A549 (cell line): ENCODE measurements around the gene RAPGEF5. TPM values are rescaled to one million over a fixed set of nuclear protein-coding genes. Genes with fewer than 3 reads are reported as not detected.

ENCODE experiments used
- ATAC-seq, 2 experiments: fragments of 200-7000 bp in 1 of 2; fragments of >200 bp in 1 of 2; cut with Nextera tagmentation in 1 of 2; cut with Tn5 transposase in 1 of 2; 3 replicates each; pipeline versions ENCODE4 v1.8.0 to v1.9.1; 2018 to 2020; ENCODE audit warnings: mild to moderate bottlenecking in 1 of 2, moderate library complexity in 1 of 2
- CTCF ChIA-PET: fragments of 300-600 bp; sonication (Branson Sonifier 250); formaldehyde crosslinking; extraction: SDS; loops from one replicate; lab custom pipeline; 2021; ENCODE audit warnings: antibody characterized with exemption, inconsistent platforms; lab: Yijun Ruan, JAX
- POLR2A ChIA-PET: fragments of 350-600 bp; formaldehyde crosslinking; extraction: SDS; loops from one replicate; lab custom pipeline; 2021; ENCODE audit warnings: antibody characterized with exemption, inconsistent platforms; lab: Yijun Ruan, JAX
- DNase-seq, 2 experiments: peaks; one replicate each; pipeline versions ENCODE4 v3.0.0 to v3.0.0-alpha.2; 2011 to 2016; ENCODE audit warnings: low read depth in 1 of 2, low spot score in 1 of 2
- FAIRE-seq: peaks from 2 replicates; lab custom pipeline; 2011; peaks lifted over from hg19 to GRCh38; lab: Jason Lieb, UNC
- H3K27ac ChIP-seq, 2 experiments: fragments of >200 bp; sonication (Bioruptor Twin); formaldehyde crosslinking; 3 replicates each; pipeline ENCODE4 v1.5.1; 2016 to 2017
- H3K4me1 ChIP-seq: fragments of >200 bp; sonication (Bioruptor Twin); formaldehyde crosslinking; 3 replicates; pipeline ENCODE4 v1.6.1; 2016
- H3K4me2 ChIP-seq: fragments of >200 bp; sonication (Bioruptor Twin); formaldehyde crosslinking; 3 replicates; pipeline ENCODE4 v1.6.1; 2016
- H3K4me3 ChIP-seq: fragments of >200 bp; sonication (Bioruptor Twin); formaldehyde crosslinking; 3 replicates; pipeline ENCODE4 v1.5.1; 2016
- H3K9me3 ChIP-seq: fragments of >200 bp; sonication (Bioruptor Twin); formaldehyde crosslinking; 3 replicates; pipeline ENCODE4 v1.6.1; 2016
- CBX8 ChIP-seq: fragments of 200-600 bp; sonication (generic); IDR thresholded peaks from 2 replicates; pipeline ENCODE4 v1.6.1; 2016
- CEBPB ChIP-seq, 2 experiments: fragments of >200 bp in 1 of 2; sonication (Bioruptor Twin) in 1 of 2; formaldehyde crosslinking in 1 of 2; IDR thresholded peaks; 2 replicates each; pipeline ENCODE4 v1.6.1; 2012 to 2016
- CHD2 ChIP-seq: fragments of 150-350 bp; IDR thresholded peaks from 2 replicates; pipeline ENCODE4 v1.6.1; 2014; ENCODE audit warnings: low read length; ENCODE audit not compliant: partially characterized antibody
- CHD4 ChIP-seq: fragments of 200-600 bp; sonication (generic); IDR thresholded peaks from 2 replicates; pipeline ENCODE4 v1.6.1; 2016; ENCODE audit warnings: antibody characterized with exemption, mild to moderate bottlenecking, borderline replicate concordance
- EP300 ChIP-seq, 2 experiments: fragments of >200 bp; sonication (Bioruptor Twin); formaldehyde crosslinking; IDR thresholded peaks; 2 replicates in 1 of 2; 3 replicates in 1 of 2; pipeline ENCODE4 v1.6.1; 2016 to 2017
- ESRRA ChIP-seq: fragments of 150-350 bp; IDR thresholded peaks from 2 replicates; pipeline ENCODE4 v1.6.1; 2014; ENCODE audit warnings: mild to moderate bottlenecking, low read length, borderline replicate concordance
- FOSL2 ChIP-seq, 2 experiments: fragments of 450-650 bp in 1 of 2; fragments of >200 bp in 1 of 2; sonication (Bioruptor Twin) in 1 of 2; formaldehyde crosslinking; IDR thresholded peaks; 2 replicates each; pipeline versions ENCODE4 v1.5.0 to v1.6.1; 2016 to 2020; ENCODE audit warnings: mild to moderate bottlenecking in 1 of 2, moderate library complexity in 1 of 2
- FOXS1 ChIP-seq: fragments of 250-450 bp; sonication (Bioruptor Pico); IDR thresholded peaks from 2 replicates; pipeline ENCODE4 v1.5.0; 2020; ENCODE audit warnings: mild to moderate bottlenecking, moderate library complexity
- GATA3 ChIP-seq: IDR thresholded peaks from 2 replicates; pipeline ENCODE4 v1.6.1; 2012; ENCODE audit warnings: borderline replicate concordance
- HDAC2 ChIP-seq: fragments of 200-600 bp; sonication (generic); IDR thresholded peaks from 2 replicates; pipeline ENCODE4 v1.6.1; 2016
- HEYL ChIP-seq: fragments of 250-450 bp; sonication (Bioruptor Pico); IDR thresholded peaks from 2 replicates; pipeline ENCODE4 v1.8.0; 2021; ENCODE audit warnings: mild to moderate bottlenecking, moderate library complexity
- HOXA7 ChIP-seq: fragments of 250-450 bp; sonication (Bioruptor Pico); IDR thresholded peaks from 2 replicates; pipeline ENCODE4 v1.5.0; 2020; ENCODE audit warnings: mild to moderate bottlenecking, moderate library complexity
- JUNB ChIP-seq: fragments of >200 bp; sonication (Bioruptor Twin); formaldehyde crosslinking; IDR thresholded peaks from 2 replicates; pipeline ENCODE4 v1.6.1; 2016
- KDM1A ChIP-seq: fragments of 200-600 bp; sonication (generic); IDR thresholded peaks from 2 replicates; pipeline ENCODE4 v1.6.1; 2016; ENCODE audit warnings: low read depth, mild to moderate bottlenecking
- MYC ChIP-seq: IDR thresholded peaks from 2 replicates; pipeline ENCODE4 v1.6.1; 2012; ENCODE audit warnings: mild to moderate bottlenecking, inconsistent platforms, low read length, improper control_type of control experiment, borderline replicate concordance
- POLR2AphosphoS2 ChIP-seq: conservative IDR thresholded peaks from 2 replicates; pipeline ENCODE4 v1.6.1; 2012; ENCODE audit warnings: low read length, improper control_type of control experiment, inconsistent platforms
- RARB ChIP-seq: fragments of 250-450 bp; sonication (Bioruptor Pico); IDR thresholded peaks from 2 replicates; pipeline ENCODE4 v1.8.0; 2021; ENCODE audit warnings: mild to moderate bottlenecking, moderate library complexity
- RCOR1 ChIP-seq: fragments of 150-350 bp; IDR thresholded peaks from 2 replicates; pipeline ENCODE4 v1.6.1; 2014; ENCODE audit warnings: antibody characterized with exemption, low read length, low read depth
- SMC3 ChIP-seq: fragments of >200 bp; sonication (Bioruptor Twin); formaldehyde crosslinking; IDR thresholded peaks from 3 replicates; pipeline ENCODE4 v1.6.1; 2018; ENCODE audit warnings: inconsistent platforms
- SREBF2 ChIP-seq: fragments of 450-650 bp; IDR thresholded peaks from 2 replicates; pipeline ENCODE4 v1.6.1; 2014; ENCODE audit warnings: mild to moderate bottlenecking, moderate library complexity
- TP53 ChIP-seq: fragments of 250-450 bp; sonication (Bioruptor Pico); IDR thresholded peaks from 2 replicates; pipeline ENCODE4 v1.5.0; 2021; ENCODE audit warnings: mild to moderate bottlenecking, moderate library complexity
- ZC3H11A ChIP-seq: fragments of 450-650 bp; IDR thresholded peaks from 2 replicates; pipeline ENCODE4 v1.6.1; 2014; ENCODE audit warnings: antibody characterized with exemption, mild to moderate bottlenecking
- ZFP36 ChIP-seq: fragments of 450-650 bp; IDR thresholded peaks from 2 replicates; pipeline ENCODE4 v1.6.1; 2014; ENCODE audit warnings: borderline replicate concordance; ENCODE audit not compliant: partially characterized antibody
- ZNF302 ChIP-seq: fragments of 250-450 bp; sonication (Bioruptor Pico); IDR thresholded peaks from 2 replicates; pipeline ENCODE4 v1.9.0; 2021; ENCODE audit warnings: inconsistent platforms, mild to moderate bottlenecking, moderate library complexity
- WGBS: methylation state at CpG from one replicate; pipeline ENCODE4 v1.1.6; 2017; ENCODE audit errors: missing lambda C conversion rate; 5-methylcytosine and 5-hydroxymethylcytosine counted together
- polyA plus RNA-seq, 4 experiments: library from polyadenylated mRNA; depleted of rRNA in 3 of 4; stranded (reverse); fragments of >200 nt; fragmentation: RNase III in 1 of 4; extraction: RNeasy Plus Mini Kit Qiagen cat#74134 plus additional on column Dnase treatment in 1 of 4; gene quantifications; 2 replicates in 3 of 4; 3 replicates in 1 of 4; pipeline ENCODE4 v1.2.3, GENCODE V29; 2011 to 2017
- TF ChIP-seq, protein P1 (sequence below): IDR thresholded peaks from 2 replicates; pipeline ENCODE4 v1.6.1; 2012
- TF ChIP-seq, protein P2 (sequence below): IDR thresholded peaks from 2 replicates; pipeline ENCODE4 v1.6.1; 2012
- TF ChIP-seq, protein P3 (sequence below): fragments of 200-600 bp; sonication (generic); IDR thresholded peaks from 2 replicates; pipeline ENCODE4 v1.6.1; 2016; ENCODE audit warnings: antibody characterized with exemption, mild to moderate bottlenecking, moderate library complexity
- TF ChIP-seq, protein P4 (sequence below): fragments of 450-650 bp; IDR thresholded peaks from 2 replicates; pipeline ENCODE4 v1.6.1; 2014; ENCODE audit warnings: antibody characterized with exemption

Gene RAPGEF5
- polyA plus RNA-seq, 2 of the 4 experiments (the other 2 are of a cell fraction) = 0.03 to 0.14 TPM

DNA sequence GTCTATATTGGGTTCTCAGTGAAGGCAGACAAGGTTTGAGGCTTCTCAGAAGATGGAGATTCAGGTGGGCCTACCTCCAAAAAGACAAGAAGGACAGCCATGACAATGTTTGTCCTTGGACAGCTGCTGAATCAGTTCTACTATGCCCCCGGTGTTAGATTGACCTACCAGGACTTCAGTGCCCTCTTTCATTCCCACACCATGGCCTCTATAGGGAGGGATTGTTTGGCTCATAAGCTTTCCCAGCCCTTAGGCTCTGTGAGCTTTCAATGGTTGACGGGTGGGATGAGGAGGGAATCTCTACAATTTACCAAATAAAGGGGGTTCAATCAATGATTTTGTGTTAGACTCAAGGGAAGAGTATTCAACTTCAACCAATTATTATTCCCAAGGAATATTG, 23.4 kb upstream of the RAPGEF5 start (continued):
- TF ChIP-seq CHD4 (no peak), HDAC2 (no peak)
- TF ChIP-seq, protein P1, sequence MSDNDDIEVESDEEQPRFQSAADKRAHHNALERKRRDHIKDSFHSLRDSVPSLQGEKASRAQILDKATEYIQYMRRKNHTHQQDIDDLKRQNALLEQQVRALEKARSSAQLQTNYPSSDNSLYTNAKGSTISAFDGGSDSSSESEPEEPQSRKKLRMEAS = no peak

DNA sequence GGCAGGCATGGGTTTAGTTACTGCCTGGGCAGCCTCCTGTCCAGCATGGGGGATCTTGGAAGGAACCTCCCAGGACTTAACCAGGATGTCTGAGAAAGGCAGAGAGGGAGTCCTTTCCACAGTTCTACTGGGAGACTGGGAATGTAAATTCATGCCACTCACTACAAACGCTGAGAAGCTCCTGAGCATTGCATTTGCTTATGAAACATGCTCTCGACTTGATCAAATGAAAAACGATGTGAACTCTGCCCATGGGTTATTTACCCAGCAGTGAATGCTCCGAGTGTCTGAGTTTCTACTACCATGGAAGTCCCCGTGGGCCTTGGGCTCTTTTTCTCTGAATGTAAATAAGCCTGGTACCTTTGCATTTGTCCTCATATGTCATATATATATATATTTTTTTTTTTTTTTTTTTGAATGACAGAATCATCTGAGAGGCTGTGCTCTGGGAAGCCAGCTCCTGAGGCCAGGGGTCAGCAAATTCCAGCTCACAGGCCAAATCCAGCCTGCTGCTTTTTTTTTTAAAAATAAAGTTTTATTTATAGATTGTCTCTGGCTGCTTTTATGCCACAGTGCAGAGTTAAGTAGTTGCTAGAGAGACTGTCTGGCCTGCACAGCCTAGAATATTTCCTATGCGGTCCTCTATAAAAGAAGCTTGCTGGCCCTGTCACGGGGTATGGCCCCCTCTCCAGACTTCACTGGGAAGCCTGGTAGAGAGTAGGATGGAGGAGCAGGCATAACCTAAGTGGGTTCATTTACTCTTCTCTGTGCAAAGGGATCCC, 21.4 kb upstream of the RAPGEF5 start:
- DNase-seq = no peak
- Histone ChIP-seq H3K4me2 (no peak overlapping the region), H3K9me3 (no peaks in the 10 kb centered on the region), H3K27ac (no peak overlapping the region), H3K4me1 (no peaks in the 10 kb centered on the region), H3K4me3 (no peak overlapping the region)
- FAIRE-seq = no peak
- no peak for ATAC-seq
- CTCF ChIA-PET = no interaction called here
- TF ChIP-seq FOSL2 (IDR thresholded peaks at IDR 0.05) = no peak
- TF ChIP-seq FOSL2 (CRISPR knock-in tag; IDR thresholded peaks at IDR 0.05) = no peak
- TF ChIP-seq ZC3H11A = no peak
- no peak for TF ChIP-seq ZFP36
- no peak for TF ChIP-seq HOXA7 (CRISPR knock-in tag)
- no peak for TF ChIP-seq SREBF2
- TF ChIP-seq, protein P2, sequence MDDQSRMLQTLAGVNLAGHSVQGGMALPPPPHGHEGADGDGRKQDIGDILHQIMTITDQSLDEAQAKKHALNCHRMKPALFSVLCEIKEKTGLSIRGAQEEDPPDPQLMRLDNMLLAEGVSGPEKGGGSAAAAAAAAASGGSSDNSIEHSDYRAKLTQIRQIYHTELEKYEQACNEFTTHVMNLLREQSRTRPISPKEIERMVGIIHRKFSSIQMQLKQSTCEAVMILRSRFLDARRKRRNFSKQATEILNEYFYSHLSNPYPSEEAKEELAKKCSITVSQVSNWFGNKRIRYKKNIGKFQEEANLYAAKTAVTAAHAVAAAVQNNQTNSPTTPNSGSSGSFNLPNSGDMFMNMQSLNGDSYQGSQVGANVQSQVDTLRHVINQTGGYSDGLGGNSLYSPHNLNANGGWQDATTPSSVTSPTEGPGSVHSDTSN = no peak
- no peak for TF ChIP-seq ZNF302
- TF ChIP-seq RARB (CRISPR knock-in tag) = no peak
- no peak for TF ChIP-seq GATA3
- TF ChIP-seq FOXS1 (CRISPR knock-in tag) = no peak
- no peak for TF ChIP-seq CHD2
- 28% methylated on average over 7 of the region's 7 CpGs for WGBS
- POLR2A ChIA-PET = no interaction called here

DNA sequence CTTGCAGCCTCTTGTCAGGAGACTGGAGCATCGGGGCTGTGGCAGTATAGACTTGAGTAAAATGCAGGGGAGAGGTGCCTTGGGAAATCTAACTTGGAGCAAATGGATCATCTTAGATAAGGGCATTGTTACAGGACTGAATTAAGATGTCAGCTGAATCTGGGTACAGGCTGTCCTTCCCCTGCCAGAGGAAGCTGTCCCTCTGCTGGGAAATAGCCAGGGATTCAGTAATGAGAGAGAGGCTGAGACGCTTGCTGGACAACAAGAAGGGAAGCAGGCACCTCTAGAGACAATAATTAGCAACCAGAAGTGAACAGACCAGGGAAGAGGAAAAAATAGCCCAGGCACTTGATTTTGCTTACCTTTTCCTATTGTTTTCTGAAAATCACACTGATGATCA, 20.7 kb upstream of the RAPGEF5 start:
- 28% methylated on average over 2 of the region's 2 CpGs for WGBS

DNA sequence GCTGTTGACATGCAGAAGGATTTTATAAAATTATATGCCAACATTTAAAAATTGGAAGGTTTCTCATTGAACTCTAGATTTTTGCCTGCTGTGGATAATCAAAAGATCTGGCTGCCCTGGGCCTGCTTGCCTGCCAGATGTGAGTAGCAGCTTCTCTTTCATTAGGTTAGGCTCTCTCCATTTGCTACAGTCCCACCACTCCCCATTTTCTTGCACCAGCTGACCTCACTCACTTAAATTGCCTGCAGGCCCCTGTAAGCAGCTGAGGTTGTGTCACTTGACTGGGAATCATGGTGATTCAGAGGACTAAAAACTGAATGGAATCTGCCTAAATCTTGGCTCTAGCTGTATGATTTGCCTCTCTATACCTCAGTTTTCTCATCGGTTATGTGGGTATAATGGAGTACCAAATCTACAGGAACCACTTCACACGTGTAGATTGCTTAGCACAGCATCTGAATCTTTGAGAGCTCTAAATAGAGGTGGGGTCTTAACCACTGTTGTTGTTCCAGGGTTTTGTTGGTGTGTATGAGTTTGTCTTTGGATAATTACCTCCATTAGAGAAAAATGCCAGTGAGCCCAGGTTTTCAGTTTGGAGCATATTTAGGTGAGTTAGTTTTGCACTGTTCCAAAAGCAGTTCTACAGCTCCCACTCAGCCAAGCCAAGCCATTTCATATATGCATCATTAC, 18.6 kb upstream of the RAPGEF5 start:
- no peak overlapping the region for H3K27ac ChIP-seq
- no peak overlapping the region for H3K4me2 ChIP-seq
- no peaks in the 10 kb centered on the region for H3K4me1 ChIP-seq
- ChIA-PET POLR2A (no interaction called here), CTCF (interaction anchor here (0.8 to 1.0 kb wide), 2 partner anchors 8 to 1165 kb away, joined by 3 read pairs; no protein-coding TSS in a partner anchor)
- FAIRE-seq = no peak
- H3K9me3 ChIP-seq = no peaks in the 10 kb centered on the region
- WGBS = 33% methylated on average over 2 of the region's 2 CpGs
- ATAC-seq = no peak
- H3K4me3 ChIP-seq = no peak overlapping the region
- no peak for DNase-seq
- TF ChIP-seq SREBF2 (no peak), RCOR1 (no peak), CHD4 (no peak), GATA3 (no peak), CEBPB (IDR thresholded peaks at IDR 0.05) (no peak), TP53 (no peak), EP300 (IDR thresholded peaks at IDR 0.05) (no peak), SMC3 (no peak), JUNB (no peak), CBX8 (no peak), HEYL (no peak), HDAC2 (no peak), FOSL2 (IDR thresholded peaks at IDR 0.05) (no peak), FOSL2 (CRISPR knock-in tag; IDR thresholded peaks at IDR 0.05) (no peak), RARB (CRISPR knock-in tag) (no peak), POLR2AphosphoS2 (no peak)
- TF ChIP-seq, protein P3, sequence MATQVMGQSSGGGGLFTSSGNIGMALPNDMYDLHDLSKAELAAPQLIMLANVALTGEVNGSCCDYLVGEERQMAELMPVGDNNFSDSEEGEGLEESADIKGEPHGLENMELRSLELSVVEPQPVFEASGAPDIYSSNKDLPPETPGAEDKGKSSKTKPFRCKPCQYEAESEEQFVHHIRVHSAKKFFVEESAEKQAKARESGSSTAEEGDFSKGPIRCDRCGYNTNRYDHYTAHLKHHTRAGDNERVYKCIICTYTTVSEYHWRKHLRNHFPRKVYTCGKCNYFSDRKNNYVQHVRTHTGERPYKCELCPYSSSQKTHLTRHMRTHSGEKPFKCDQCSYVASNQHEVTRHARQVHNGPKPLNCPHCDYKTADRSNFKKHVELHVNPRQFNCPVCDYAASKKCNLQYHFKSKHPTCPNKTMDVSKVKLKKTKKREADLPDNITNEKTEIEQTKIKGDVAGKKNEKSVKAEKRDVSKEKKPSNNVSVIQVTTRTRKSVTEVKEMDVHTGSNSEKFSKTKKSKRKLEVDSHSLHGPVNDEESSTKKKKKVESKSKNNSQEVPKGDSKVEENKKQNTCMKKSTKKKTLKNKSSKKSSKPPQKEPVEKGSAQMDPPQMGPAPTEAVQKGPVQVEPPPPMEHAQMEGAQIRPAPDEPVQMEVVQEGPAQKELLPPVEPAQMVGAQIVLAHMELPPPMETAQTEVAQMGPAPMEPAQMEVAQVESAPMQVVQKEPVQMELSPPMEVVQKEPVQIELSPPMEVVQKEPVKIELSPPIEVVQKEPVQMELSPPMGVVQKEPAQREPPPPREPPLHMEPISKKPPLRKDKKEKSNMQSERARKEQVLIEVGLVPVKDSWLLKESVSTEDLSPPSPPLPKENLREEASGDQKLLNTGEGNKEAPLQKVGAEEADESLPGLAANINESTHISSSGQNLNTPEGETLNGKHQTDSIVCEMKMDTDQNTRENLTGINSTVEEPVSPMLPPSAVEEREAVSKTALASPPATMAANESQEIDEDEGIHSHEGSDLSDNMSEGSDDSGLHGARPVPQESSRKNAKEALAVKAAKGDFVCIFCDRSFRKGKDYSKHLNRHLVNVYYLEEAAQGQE = no peak
- TF ChIP-seq, protein P4, sequence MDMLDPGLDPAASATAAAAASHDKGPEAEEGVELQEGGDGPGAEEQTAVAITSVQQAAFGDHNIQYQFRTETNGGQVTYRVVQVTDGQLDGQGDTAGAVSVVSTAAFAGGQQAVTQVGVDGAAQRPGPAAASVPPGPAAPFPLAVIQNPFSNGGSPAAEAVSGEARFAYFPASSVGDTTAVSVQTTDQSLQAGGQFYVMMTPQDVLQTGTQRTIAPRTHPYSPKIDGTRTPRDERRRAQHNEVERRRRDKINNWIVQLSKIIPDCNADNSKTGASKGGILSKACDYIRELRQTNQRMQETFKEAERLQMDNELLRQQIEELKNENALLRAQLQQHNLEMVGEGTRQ = no peak

More for the DNA sequence above, 20.7 kb upstream of the RAPGEF5 start:
- ChIA-PET CTCF (no interaction called here), POLR2A (no interaction called here)
- H3K9me3 ChIP-seq = no peaks in the 10 kb centered on the region
- H3K4me3 ChIP-seq = no peak overlapping the region
- no peaks in the 10 kb centered on the region for H3K4me1 ChIP-seq
- DNase-seq (no peak), ATAC-seq (no peak), FAIRE-seq (no peak)
- no peak for TF ChIP-seq ESRRA
- no peak for TF ChIP-seq KDM1A
- TF ChIP-seq MYC = no peak
- TF ChIP-seq JUNB = no peak
- no peak overlapping the region for H3K4me2 ChIP-seq
- H3K27ac ChIP-seq = no peak overlapping the region
